ENCODE results near the gene MRPL49.

The MRPL49 gene

GRCh38 chr11:65083134-65083833 is 38.8 kb upstream of the MRPL49 start:
- ChIA-PET POLR2A (interaction anchor here (0.8 to 2.0 kb wide), 8 partner anchors 11 to 43 kb away, joined by 3 to 13 read pairs (median 4); partner anchors contain the start of genes FAU, MRPL49, SAC3D1 and TM7SF2), CTCF (interaction anchor here (0.5 to 1.4 kb wide), 6 partner anchors 27 to 250 kb away, joined by 3 to 5 read pairs (median 4); partner anchors contain the start of genes DPF2 and SAC3D1)
- H3K27ac ChIP-seq (ENCODE audit: extremely low read depth, low read depth, low read length): peak overlapping the region; percentile 81
- peaks cover 3% of the 10 kb centered on the region; the same call in 1 of the 2 replicates for H3K4me1 ChIP-seq (ENCODE audit: control insufficient read depth, insufficient read depth, low read length)
- TF ChIP-seq REST (tag by site-specific recombination; IDR thresholded peaks at IDR 0.05) (peak; percentile 20; the same call in 1 of the 2 replicates), ZBTB6 (tag by site-specific recombination; IDR thresholded peaks at IDR 0.05) (peak; percentile 20; the same call in 1 of the 2 replicates), TSHZ1 (tag by site-specific recombination; IDR thresholded peaks at IDR 0.05; ENCODE audit: borderline replicate concordance) (no peak)
- no peaks in the 10 kb centered on the region for H3K9me3 ChIP-seq (ENCODE audit: control insufficient read depth, insufficient read depth, low read depth, low read length)
- peak overlapping the region; percentile 92 for H3K4me3 ChIP-seq (ENCODE audit: low read depth, low read length)
- H3K36me3 ChIP-seq (ENCODE audit: control insufficient read depth in 2 of 2, insufficient read depth in 1 of 2, low read length in 2 of 2): peaks cover 5 to 78% of the 10 kb centered on the region in 2 experiments; a peak in 2 of 3 replicates

GRCh38 chr11:65083834-65084597 is 38.1 kb upstream of the MRPL49 start, which contains the start of the genes CDCA5 and ZFPL1:
TSS of gene CDCA5 (minus strand) at chr11:65084040. CDS start at chr11:65083978, 62 bp downstream.
TSS of gene ZFPL1 (plus strand) at chr11:65084222. CDS start at chr11:65084699, 477 bp downstream.
- H3K9me3 ChIP-seq (ENCODE audit: control insufficient read depth, insufficient read depth, low read depth, low read length): no peaks in the 10 kb centered on the region
- H3K4me1 ChIP-seq (ENCODE audit: control insufficient read depth, insufficient read depth, low read length): peaks cover 3% of the 10 kb centered on the region; the same call in 1 of the 2 replicates
- POLR2A ChIA-PET: interaction anchor here (0.6 to 2.0 kb wide), 7 partner anchors 13 to 43 kb away, joined by 3 to 13 read pairs (median 3); partner anchors contain the start of genes FAU, MRPL49, SAC3D1 and TM7SF2
- H3K4me3 ChIP-seq (ENCODE audit: low read depth, low read length): peak within 1 kb of the TSS; percentile 92
- peak within 1 kb of the TSS; percentile 81 for H3K27ac ChIP-seq (ENCODE audit: extremely low read depth, low read depth, low read length)
- CTCF ChIA-PET: interaction anchor here (0.5 to 1.4 kb wide), 6 partner anchors 43 to 275 kb away, joined by 3 to 5 read pairs (median 4); partner anchors contain the start of genes DPF2 and SAC3D1
- peaks cover 5 to 78% of the 10 kb centered on the region in 2 experiments; a peak in 2 of 3 replicates for H3K36me3 ChIP-seq (ENCODE audit: control insufficient read depth in 2 of 2, insufficient read depth in 1 of 2, low read length in 2 of 2)
- TF ChIP-seq KLF8 (tag by site-specific recombination; IDR thresholded peaks at IDR 0.05): peak; percentile 94
- no peak for TF ChIP-seq ZNF626 (tag by site-specific recombination; IDR thresholded peaks at IDR 0.05)
- peak; percentile 74 for TF ChIP-seq ZBTB20 (tag by site-specific recombination; IDR thresholded peaks at IDR 0.05)
- TF ChIP-seq KLF9 (tag by site-specific recombination; IDR thresholded peaks at IDR 0.05; ENCODE audit: low read depth): peak; percentile 95
- TF ChIP-seq ZNF692 (tag by site-specific recombination; IDR thresholded peaks at IDR 0.05): peak; percentile 65; the same call in 1 of the 2 replicates
- TF ChIP-seq ZNF837 (tag by site-specific recombination; IDR thresholded peaks at IDR 0.05): no peak
- no peak for TF ChIP-seq ZNF37A (tag by site-specific recombination; IDR thresholded peaks at IDR 0.05)
- 0 out of 2 replicates have a peak, but pooled peaks have one; percentile 13 for TF ChIP-seq YY2 (tag by site-specific recombination; IDR thresholded peaks at IDR 0.05)
- peak; percentile 91 for TF ChIP-seq ZNF362 (tag by site-specific recombination; IDR thresholded peaks at IDR 0.05)
- TF ChIP-seq EGR2 (tag by site-specific recombination; IDR thresholded peaks at IDR 0.05; ENCODE audit: low read depth): peak; percentile 24; the same call in 1 of the 2 replicates
- no peak for TF ChIP-seq BCL6B (tag by site-specific recombination; IDR thresholded peaks at IDR 0.05)
- TF ChIP-seq ZNF530 (tag by site-specific recombination; IDR thresholded peaks at IDR 0.05; ENCODE audit: low read depth): no peak
- no peak for TF ChIP-seq ZNF23 (tag by site-specific recombination; IDR thresholded peaks at IDR 0.05; ENCODE audit: borderline replicate concordance)
- TF ChIP-seq ZBTB7A (tag by site-specific recombination; IDR thresholded peaks at IDR 0.05; ENCODE audit: low read depth): 0 out of 2 replicates have a peak, but pooled peaks have one; percentile 12
- TF ChIP-seq ZEB2 (tag by site-specific recombination; IDR thresholded peaks at IDR 0.05): peak; percentile 81; the same call in 1 of the 2 replicates

Data from HEK293 (cell line).